H1 (cell line): Measurements from ENCODE around the gene NT5C. TPM values are rescaled to one million over a fixed set of nuclear protein-coding genes. Genes with fewer than 3 reads are reported as not detected.

ENCODE experiments used
- SP1 ChIP-seq: IDR thresholded peaks from 2 replicates; pipeline ENCODE4 v1.6.1; 2011; ENCODE audit warnings: low read depth, low read length
- polyA plus RNA-seq, 7 experiments: library from polyadenylated mRNA; depleted of rRNA in 3 of 7; stranded (reverse) in 5 of 7; unstranded in 2 of 7; fragments of >200 nt in 5 of 7; fragments of 200-250 nt in 2 of 7; gene quantifications; 1 replicate in 5 of 7; 2 replicates in 1 of 7; 4 replicates in 1 of 7; pipeline versions ENCODE4 v1.2.1 to v1.2.3, GENCODE V29; 2011 to 2013; ENCODE audit warnings: missing spikeins in 2 of 7, mixed read lengths in 2 of 7
- total RNA-seq: library from RNA; stranded (reverse); fragmentation: NEBNext Ultra II Directional; extraction: Animal tissue kit (Norgen Biotek cat#: 25700); gene quantifications from 2 replicates; pipeline ENCODE4 v1.2.1, GENCODE V29; 2021
- TF ChIP-seq, protein P1 (sequence below): IDR thresholded peaks from 2 replicates; pipeline ENCODE4 v1.6.1; 2012; ENCODE audit warnings: inconsistent platforms

Gene NT5C
- total and polyA plus RNA-seq, 2 of the 8 experiments (the other 6 are each of a cell fraction or from before 2014, with no cell fraction given): 52.1 to 66.4 TPM

DNA sequence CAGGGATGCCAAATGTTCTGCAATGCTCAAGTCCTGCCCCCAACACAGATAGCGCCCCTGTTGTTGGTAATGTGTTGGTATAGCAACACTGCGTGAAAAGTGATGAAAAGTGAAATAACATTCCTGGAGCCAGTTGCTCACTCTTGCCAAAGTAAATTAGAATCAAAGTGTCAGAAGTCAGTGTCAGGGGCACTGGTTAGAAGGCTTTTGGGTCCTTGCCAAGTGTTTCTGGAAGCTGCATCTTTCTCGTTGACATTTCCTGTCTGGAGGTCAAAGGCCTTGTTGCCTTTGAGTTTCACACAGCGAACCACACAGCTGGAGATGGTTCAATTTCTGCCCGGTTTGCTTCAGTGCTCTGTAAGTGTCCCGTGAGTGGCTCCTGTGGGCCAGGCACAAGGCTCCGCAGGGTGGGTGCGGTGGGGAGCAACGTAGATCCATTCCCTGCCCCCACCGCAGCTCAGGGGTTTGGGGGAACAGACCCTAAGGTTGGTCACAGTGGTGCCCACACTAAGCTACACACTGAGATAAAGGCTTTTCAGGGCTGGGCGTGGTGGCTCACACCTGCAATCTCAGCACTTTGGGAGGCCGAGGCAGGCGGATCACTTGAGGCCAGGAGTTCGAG lies 47.4 kb downstream of the NT5C start (continued):
- no peak for TF ChIP-seq SP1
- TF ChIP-seq, protein P1, sequence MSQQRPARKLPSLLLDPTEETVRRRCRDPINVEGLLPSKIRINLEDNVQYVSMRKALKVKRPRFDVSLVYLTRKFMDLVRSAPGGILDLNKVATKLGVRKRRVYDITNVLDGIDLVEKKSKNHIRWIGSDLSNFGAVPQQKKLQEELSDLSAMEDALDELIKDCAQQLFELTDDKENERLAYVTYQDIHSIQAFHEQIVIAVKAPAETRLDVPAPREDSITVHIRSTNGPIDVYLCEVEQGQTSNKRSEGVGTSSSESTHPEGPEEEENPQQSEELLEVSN: no peak
